SK-N-SH (cell line): Measurements from ENCODE around the gene GNAI1. TPM values are rescaled to one million over a fixed set of nuclear protein-coding genes. Genes with fewer than 3 reads are reported as not detected.

ENCODE experiments used
- CTCF ChIA-PET: fragments of 300-600, 350-600 bp; formaldehyde crosslinking; extraction: SDS; loops from one replicate; lab custom pipeline; 2021; lab: Yijun Ruan, JAX
- POLR2A ChIA-PET: fragments of 350-600 bp; sonication (Branson Sonifier 250); formaldehyde crosslinking; extraction: SDS; loops from one replicate; lab custom pipeline; 2020; ENCODE audit warnings: antibody characterized with exemption, inconsistent platforms; lab: Yijun Ruan, JAX
- DNase-seq: peaks from one replicate; pipeline ENCODE4 v3.0.0; 2012
- H2AFZ ChIP-seq: fragments of 200-600 bp; sonication (generic); 2 replicates; pipeline ENCODE4 v1.8.1; 2016; ENCODE audit warnings: antibody characterized with exemption, mild to moderate bottlenecking, low read depth
- H3F3A ChIP-seq: fragments of 200-600 bp; sonication (generic); replicated peaks from 2 replicates; pipeline ENCODE3; 2016; ENCODE audit warnings: antibody characterized with exemption, mild to moderate bottlenecking; ENCODE audit not compliant: insufficient read depth
- H3K27ac ChIP-seq, 2 experiments: fragments of 200-500 bp in 1 of 2; fragments of 200-600 bp in 1 of 2; sonication (Bioruptor generic) in 1 of 2; sonication (generic), shearing (Covaris generic) in 1 of 2; 2 replicates each; pipeline versions ENCODE4 v1.5.1 to v1.6.1; 2014 to 2016; ENCODE audit warnings: low read depth in 2 of 2, inconsistent platforms in 1 of 2, low read length in 1 of 2, mild to moderate bottlenecking in 1 of 2, mixed read lengths in 1 of 2
- H3K27me3 ChIP-seq: fragments of 200-600 bp; sonication (generic), shearing (Covaris generic); 2 replicates; pipeline ENCODE4 v1.6.1; 2016; ENCODE audit warnings: mixed run types; ENCODE audit not compliant: insufficient read depth
- H3K36me3 ChIP-seq, 2 experiments: fragments of 200-500 bp in 1 of 2; fragments of 200-600 bp in 1 of 2; sonication (Bioruptor generic) in 1 of 2; sonication (generic) in 1 of 2; replicated peaks in 1 of 2; 2 replicates each; pipeline versions ENCODE3 to v1.5.1; 2014 to 2016; ENCODE audit warnings: low read length in 1 of 2, mild to moderate bottlenecking in 1 of 2; ENCODE audit not compliant: insufficient read depth in 2 of 2, control insufficient read depth in 1 of 2
- H3K4me1 ChIP-seq, 2 experiments: fragments of 200-500 bp in 1 of 2; fragments of 200-600 bp in 1 of 2; sonication (Bioruptor generic) in 1 of 2; sonication (generic), shearing (Covaris generic) in 1 of 2; 2 replicates each; pipeline versions ENCODE4 v1.5.1 to v1.6.1; 2014 to 2016; ENCODE audit warnings: low read depth in 1 of 2, low read length in 1 of 2, mixed run types in 1 of 2; ENCODE audit not compliant: insufficient read depth in 2 of 2, control insufficient read depth in 1 of 2
- H3K4me2 ChIP-seq: fragments of 200-600 bp; sonication (generic), shearing (Covaris generic); 2 replicates; pipeline ENCODE4 v1.6.1; 2017; ENCODE audit warnings: mixed run types
- H3K4me3 ChIP-seq, 2 experiments: fragments of 200-500 bp in 1 of 2; fragments of 200-600 bp in 1 of 2; sonication (Bioruptor generic) in 1 of 2; sonication (generic), shearing (Covaris generic) in 1 of 2; 2 replicates each; pipeline versions ENCODE4 v1.5.1 to v1.8.1; 2014 to 2016; ENCODE audit warnings: low read depth in 2 of 2, inconsistent platforms in 1 of 2, low read length in 1 of 2, mild to moderate bottlenecking in 1 of 2, mixed read lengths in 1 of 2, moderate library complexity in 1 of 2
- H3K79me2 ChIP-seq: fragments of 200-600 bp; sonication (generic); 2 replicates; pipeline ENCODE4 v1.8.1; 2017; ENCODE audit warnings: mild to moderate bottlenecking; ENCODE audit not compliant: insufficient read depth
- H3K9ac ChIP-seq: fragments of 200-600 bp; sonication (generic); 2 replicates; pipeline ENCODE4 v1.6.1; 2017; ENCODE audit warnings: mixed run types
- H3K9me2 ChIP-seq: fragments of 200-600 bp; sonication (generic); 2 replicates; pipeline ENCODE4 v1.6.1; 2017; ENCODE audit warnings: mixed run types
- H3K9me3 ChIP-seq: fragments of 200-600 bp; sonication (generic); 2 replicates; pipeline ENCODE4 v1.6.1; 2017; ENCODE audit warnings: mixed run types, mild to moderate bottlenecking, moderate library complexity
- H4K20me1 ChIP-seq: fragments of 200-600 bp; sonication (generic); 2 replicates; pipeline ENCODE4 v1.6.1; 2017; ENCODE audit warnings: mild to moderate bottlenecking, mixed run types; ENCODE audit not compliant: insufficient read depth
- CHD2 ChIP-seq: fragments of 150-350 bp; IDR thresholded peaks from 2 replicates; pipeline ENCODE4 v1.6.1; 2018; ENCODE audit warnings: low read length; ENCODE audit not compliant: partially characterized antibody
- CTCF ChIP-seq: fragments of 200-600 bp; sonication (generic); IDR thresholded peaks from 2 replicates; pipeline ENCODE4 v1.6.1; 2017; ENCODE audit warnings: antibody characterized with exemption, mild to moderate bottlenecking, moderate library complexity
- EP300 ChIP-seq, 2 experiments: IDR thresholded peaks; 2 replicates each; pipeline versions ENCODE4 v1.4.0 to v1.6.1; 2012; ENCODE audit warnings: borderline replicate concordance in 1 of 2, low read depth in 1 of 2, low read length in 1 of 2
- EZH2phosphoT487 ChIP-seq: fragments of 200-600 bp; sonication (generic); IDR thresholded peaks from 2 replicates; pipeline ENCODE4 v1.6.1; 2017; ENCODE audit warnings: low read depth, mixed run types, mild to moderate bottlenecking, antibody characterized with exemption, moderate library complexity, borderline replicate concordance
- GABPA ChIP-seq: IDR thresholded peaks from 2 replicates; pipeline ENCODE4 v1.4.0; 2012; ENCODE audit warnings: low read depth, mild to moderate bottlenecking
- IRF3 ChIP-seq: fragments of 150-350 bp; IDR thresholded peaks from 2 replicates; pipeline ENCODE4 v1.6.1; 2016; ENCODE audit warnings: mild to moderate bottlenecking, low read depth, low read length
- JUND ChIP-seq: IDR thresholded peaks from 2 replicates; pipeline ENCODE4 v1.4.0; 2012
- MAX ChIP-seq: IDR thresholded peaks from 2 replicates; pipeline ENCODE4 v1.4.0; 2012; ENCODE audit warnings: low read depth
- NFIC ChIP-seq: IDR thresholded peaks from 2 replicates; pipeline ENCODE4 v1.4.0; 2012; ENCODE audit warnings: borderline replicate concordance
- SMC3 ChIP-seq: IDR thresholded peaks from 2 replicates; pipeline ENCODE4 v1.6.1; 2012; ENCODE audit warnings: low read depth, low read length, improper control_type of control experiment
- TCF12 ChIP-seq: IDR thresholded peaks from 2 replicates; pipeline ENCODE4 v1.4.0; 2012
- USF1 ChIP-seq: IDR thresholded peaks from 2 replicates; pipeline ENCODE4 v1.4.0; 2012; ENCODE audit warnings: low read depth, borderline replicate concordance
- YY1 ChIP-seq: IDR thresholded peaks from 2 replicates; pipeline ENCODE4 v1.4.0; 2012; ENCODE audit warnings: low read depth, mild to moderate bottlenecking
- ZBTB33 ChIP-seq: IDR thresholded peaks from 2 replicates; pipeline ENCODE4 v1.4.0; 2012; ENCODE audit warnings: low read depth, borderline replicate concordance
- WGBS: methylation state at CpG from one replicate; pipeline ENCODE4 v1.1.6; 2017; ENCODE audit warnings: low lambda C conversion rate; 5-methylcytosine and 5-hydroxymethylcytosine counted together
- polyA plus RNA-seq, 3 experiments: library from polyadenylated mRNA; depleted of rRNA; stranded (reverse); fragments of >200 nt; gene quantifications; 2 replicates each; pipeline ENCODE4 v1.2.3, GENCODE V29; 2012

Gene GNAI1
- polyA plus RNA-seq, 1 of the 3 experiments (the other 2 are of a cell fraction), result 69.1 TPM

GRCh38 chr7:80226629-80227028 is 92.0 kb downstream of the GNAI1 start (continued):
- TF ChIP-seq IRF3 (no peak), CTCF (no peak), USF1 (no peak), MAX (no peak), NFIC (no peak)
- TF ChIP-seq, all 33 proteins: peak for 0

- Histone ChIP-seq H3K36me3 (no peaks in the 10 kb centered on the region), H3K9ac (no peak overlapping the region), H2AFZ (no peak overlapping the region), H3K4me2 (no peak overlapping the region), H3K4me1 (peaks cover 2 to 8% of the 10 kb centered on the region in 2 experiments; a peak in 2 of 4 replicates), H3K9me3 (no peaks in the 10 kb centered on the region), H3K27ac (no peak overlapping the region; a peak in 1 of 4 replicates), H3K9me2 (no peaks in the 10 kb centered on the region), H4K20me1 (no peaks in the 10 kb centered on the region), H3K27me3 (no peaks in the 10 kb centered on the region), H3K79me2 (no peaks in the 10 kb centered on the region), H3K4me3 (no peak overlapping the region), H3F3A (peaks cover 8% of the 10 kb centered on the region)
- WGBS, result 100% methylated on average over 2 of the region's 2 CpGs
- POLR2A ChIA-PET, result no interaction called here
- no peak for DNase-seq
- TF ChIP-seq EP300 (IDR thresholded peaks at IDR 0.05; ENCODE audit: borderline replicate concordance in 1 of 2, low read depth in 1 of 2, low read length in 1 of 2), result no peak
- TF ChIP-seq JUND, result no peak
- no peak for TF ChIP-seq CHD2
- no peak for TF ChIP-seq EZH2phosphoT487
- no peak for TF ChIP-seq TCF12
- CTCF ChIA-PET, result interaction anchor here (1.2 kb wide), 1 partner anchor 15 kb away, joined by 3 read pairs; no protein-coding TSS in a partner anchor
Measured at GRCh38 chr7:80230327-80230726, 95.7 kb downstream of the GNAI1 start.

- Histone ChIP-seq H3K27me3 (no peaks in the 10 kb centered on the region), H3K36me3 (no peaks in the 10 kb centered on the region), H3K9me2 (no peaks in the 10 kb centered on the region), H3K9me3 (no peaks in the 10 kb centered on the region), H4K20me1 (no peaks in the 10 kb centered on the region), H3K79me2 (no peaks in the 10 kb centered on the region), H3K9ac (no peak overlapping the region), H2AFZ (peak overlapping the region; percentile 64), H3K4me2 (no peak overlapping the region), H3F3A (peaks cover 4% of the 10 kb centered on the region), H3K4me3 (no peak overlapping the region), H3K4me1 (peaks cover 0 to 8% of the 10 kb centered on the region in 2 experiments; a peak in 2 of 4 replicates), H3K27ac (peak overlapping the region in 1 of 2 experiments; percentile 34; a peak in 2 of 4 replicates)
- TF ChIP-seq GABPA (no peak), YY1 (peak; percentile 40; the same call in 1 of the 2 replicates), SMC3 (no peak), ZBTB33 (no peak), EZH2phosphoT487 (no peak), TCF12 (peak; percentile 22; the same call in 1 of the 2 replicates)
- no peak for DNase-seq
- WGBS, result 80% methylated on average over 2 of the region's 2 CpGs
- ChIA-PET CTCF (interaction anchor here (0.7 kb wide), 1 partner anchor 63 kb away, joined by 3 read pairs; no protein-coding TSS in a partner anchor), POLR2A (no interaction called here)
Measured at GRCh38 chr7:80231707-80232106, 97.1 kb downstream of the GNAI1 start.
